Stimulated activated CD4-positive, alpha-beta T cell treated with anti-CD3 and anti-CD28 coated beads, Interleukin-12 subunit alpha, Interleukin-12 subunit beta, amount 100 ng/mL, for 4 hours (primary cell): ENCODE measurements around the gene DUSP8.
"Not testable (repeated sequence)": the region's sequence is repeated elsewhere in the genome, so short reads cannot be mapped to it uniquely, and the experiment has no call there.

Source experiments
- DNase-seq: peaks from one replicate; pipeline ENCODE4 v3.0.0-alpha.2; 2020

Gene DUSP8

GRCh38 chr11:1584661-1585370 lies 12.7 kb upstream of the DUSP8 start, which contains the start of gene KRTAP5-1:
KRTAP5-1 (minus strand) TSS chr11:1585283; CDS start chr11:1585249, 34 bp downstream.
- not testable (repeated sequence) for DNase-seq

GRCh38 chr11:1582909-1583308 lies 10.8 kb upstream of the DUSP8 start:
- DNase-seq = not testable (repeated sequence)

GRCh38 chr11:1581976-1582375 lies 9.9 kb upstream of the DUSP8 start:
- no peak for DNase-seq

- DNase-seq = no peak
Measured at GRCh38 chr11:1576825-1577224, 4.8 kb upstream of the DUSP8 start.

GRCh38 chr11:1575756-1576155 lies 3.7 kb upstream of the DUSP8 start:
- not testable (repeated sequence) for DNase-seq

- no peak for DNase-seq
Measured at GRCh38 chr11:1574933-1575242, 2.8 kb upstream of the DUSP8 start.

GRCh38 chr11:1574238-1574932 lies 2.3 kb upstream of the DUSP8 start:
- peak; percentile 58 for DNase-seq

GRCh38 chr11:1573903-1574237 lies 1.8 kb upstream of the DUSP8 start:
- no peak for DNase-seq

GRCh38 chr11:1573077-1573902 lies 1.2 kb upstream of the DUSP8 start:
- peak; percentile 17 for DNase-seq

- DNase-seq = no peak
Measured at GRCh38 chr11:1571760-1572196, 293 bp downstream of the DUSP8 start.

- no peak for DNase-seq
Measured at GRCh38 chr11:1570896-1571759, 943 bp downstream of the DUSP8 start.

GRCh38 chr11:1570531-1570895 lies 1.6 kb downstream of the DUSP8 start:
- DNase-seq = no peak

GRCh38 chr11:1570001-1570453 lies 2.0 kb downstream of the DUSP8 start:
- no peak for DNase-seq

GRCh38 chr11:1569251-1569780 lies 2.8 kb downstream of the DUSP8 start:
- no peak for DNase-seq

GRCh38 chr11:1568441-1568911 lies 3.6 kb downstream of the DUSP8 start:
- DNase-seq = no peak

- no peak for DNase-seq
Measured at GRCh38 chr11:1567721-1568100, 4.4 kb downstream of the DUSP8 start.

- no peak for DNase-seq
Measured at GRCh38 chr11:1567052-1567720, 4.9 kb downstream of the DUSP8 start.

- DNase-seq = no peak
Measured at GRCh38 chr11:1566381-1567051, 5.6 kb downstream of the DUSP8 start.

- DNase-seq = no peak
Measured at GRCh38 chr11:1565904-1566247, 6.2 kb downstream of the DUSP8 start.

- DNase-seq = no peak
Measured at GRCh38 chr11:1565173-1565903, 6.7 kb downstream of the DUSP8 start.
